ENCODE results near the gene CDCA7L.
A peak's percentile ranks its signal among the peaks of the same experiment; 100 is the strongest.

The CDCA7L gene

GRCh38 chr7:21946222-21946709 lies 567 bp upstream of the CDCA7L start:
- Histone ChIP-seq H3K27ac (ENCODE audit: extremely low read depth, low read depth, low read length) (peak overlapping the region; percentile 93), H3K36me3 (ENCODE audit: control insufficient read depth in 2 of 2, insufficient read depth in 1 of 2, low read length in 2 of 2) (no peaks in the 10 kb centered on the region), H3K9me3 (ENCODE audit: control insufficient read depth, insufficient read depth, low read depth, low read length) (no peaks in the 10 kb centered on the region), H3K4me3 (ENCODE audit: low read depth, low read length) (peak overlapping the region; percentile 85; the same call in 1 of the 2 replicates), H3K4me1 (ENCODE audit: control insufficient read depth, insufficient read depth, low read length) (peaks cover 45% of the 10 kb centered on the region)
- CTCF ChIA-PET, result interaction anchor here (0.8 kb wide), 1 partner anchor 16 kb away, joined by 3 read pairs; no protein-coding TSS in a partner anchor
- TF ChIP-seq BCL11A (tag by site-specific recombination; IDR thresholded peaks at IDR 0.05; ENCODE audit: low read depth), result no peak
- 0 out of 2 replicates have a peak, but pooled peaks have one; percentile 9 for TF ChIP-seq ZNF501 (tag by site-specific recombination; IDR thresholded peaks at IDR 0.05)
- peak; percentile 53; the same call in 1 of the 2 replicates for TF ChIP-seq OSR2 (tag by site-specific recombination; IDR thresholded peaks at IDR 0.05)
- TF ChIP-seq, protein P1, sequence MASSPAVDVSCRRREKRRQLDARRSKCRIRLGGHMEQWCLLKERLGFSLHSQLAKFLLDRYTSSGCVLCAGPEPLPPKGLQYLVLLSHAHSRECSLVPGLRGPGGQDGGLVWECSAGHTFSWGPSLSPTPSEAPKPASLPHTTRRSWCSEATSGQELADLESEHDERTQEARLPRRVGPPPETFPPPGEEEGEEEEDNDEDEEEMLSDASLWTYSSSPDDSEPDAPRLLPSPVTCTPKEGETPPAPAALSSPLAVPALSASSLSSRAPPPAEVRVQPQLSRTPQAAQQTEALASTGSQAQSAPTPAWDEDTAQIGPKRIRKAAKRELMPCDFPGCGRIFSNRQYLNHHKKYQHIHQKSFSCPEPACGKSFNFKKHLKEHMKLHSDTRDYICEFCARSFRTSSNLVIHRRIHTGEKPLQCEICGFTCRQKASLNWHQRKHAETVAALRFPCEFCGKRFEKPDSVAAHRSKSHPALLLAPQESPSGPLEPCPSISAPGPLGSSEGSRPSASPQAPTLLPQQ (tag by site-specific recombination; IDR thresholded peaks at IDR 0.05), result no peak; the same call in 1 of the 2 replicates
- peak; percentile 1; the same call in 1 of the 2 replicates for TF ChIP-seq ZBTB20 (tag by site-specific recombination; IDR thresholded peaks at IDR 0.05)
- TF ChIP-seq ZXDB (tag by site-specific recombination; IDR thresholded peaks at IDR 0.05), result 0 out of 2 replicates have a peak, but pooled peaks have one; percentile 11
- 0 out of 2 replicates have a peak, but pooled peaks have one; percentile 38 for TF ChIP-seq WT1 (tag by site-specific recombination; IDR thresholded peaks at IDR 0.05)
- TF ChIP-seq ZNF335 (tag by site-specific recombination; conservative IDR thresholded peaks at IDR 0.05), result peak; percentile 79
- TF ChIP-seq IKZF3 (tag by site-specific recombination; IDR thresholded peaks at IDR 0.05), result 0 out of 2 replicates have a peak, but pooled peaks have one; percentile 10
- 0 out of 2 replicates have a peak, but pooled peaks have one; percentile 29 for TF ChIP-seq ZNF629 (tag by site-specific recombination; IDR thresholded peaks at IDR 0.05)
- POLR2A ChIA-PET, result interaction anchor here (1.4 to 2.0 kb wide), 3 partner anchors 7 to 23 kb away, joined by 4 to 8 read pairs (median 7); no protein-coding TSS in a partner anchor

DNA sequence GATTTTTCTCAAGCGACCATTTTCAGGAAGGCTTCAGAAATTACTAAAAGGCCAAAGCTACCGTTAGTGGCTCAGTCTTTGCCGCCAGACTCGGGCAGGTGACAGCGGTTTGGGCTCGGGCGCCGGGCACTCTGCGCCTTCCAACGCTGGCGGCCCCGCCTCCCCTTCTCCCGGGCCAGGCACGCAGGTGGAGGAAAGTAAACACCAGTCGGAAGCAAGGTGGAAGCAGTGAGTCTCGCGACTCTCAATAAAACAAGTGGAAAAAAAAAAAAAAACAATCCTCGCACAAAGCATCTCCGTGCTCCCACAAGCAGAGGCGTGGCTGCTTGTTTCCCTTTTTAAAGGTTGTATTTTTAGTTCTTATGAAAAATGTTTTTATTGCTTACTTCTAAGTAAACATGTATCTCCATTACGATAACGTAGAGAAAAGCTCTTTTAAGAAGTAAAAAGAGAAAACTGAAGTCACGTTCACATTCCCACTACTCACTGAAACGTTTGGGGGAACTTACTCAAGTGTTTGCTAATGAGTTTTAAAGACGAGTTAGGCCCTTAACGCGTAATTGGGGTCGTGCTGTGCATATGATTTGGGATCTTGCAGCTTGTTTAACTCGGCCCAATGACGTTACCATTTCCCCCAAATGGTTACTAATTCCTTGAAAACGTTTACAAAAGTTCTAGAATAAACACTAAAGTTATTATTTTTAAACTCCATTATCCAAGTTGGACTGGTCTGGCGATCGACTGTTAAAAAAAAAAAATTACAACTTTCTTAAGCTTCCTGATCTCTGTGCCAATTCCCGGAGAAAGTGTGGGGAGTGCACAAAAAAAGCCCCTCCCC lies 864 bp downstream of the CDCA7L start:
- H3K4me3 ChIP-seq (ENCODE audit: low read depth, low read length), result peak overlapping the region; percentile 85
- no peaks in the 10 kb centered on the region for H3K36me3 ChIP-seq (ENCODE audit: control insufficient read depth in 2 of 2, insufficient read depth in 1 of 2, low read length in 2 of 2)
- POLR2A ChIA-PET, result interaction anchor here (0.6 to 2.0 kb wide), 7 partner anchors 9 to 1946 kb away, joined by 3 to 8 read pairs (median 3); no protein-coding TSS in a partner anchor
- H3K9me3 ChIP-seq (ENCODE audit: control insufficient read depth, insufficient read depth, low read depth, low read length), result no peaks in the 10 kb centered on the region
- CTCF ChIA-PET, result interaction anchor here (0.6 kb wide), 2 partner anchors 19 to 23 kb away, joined by 3 read pairs; no protein-coding TSS in a partner anchor
- TF ChIP-seq KLF10 (tag by site-specific recombination; IDR thresholded peaks at IDR 0.05) (no peak), TCF7L2 (IDR thresholded peaks at IDR 0.05; ENCODE audit: borderline replicate concordance, low read depth, low read length) (no peak), PRDM1 (tag by site-specific recombination; IDR thresholded peaks at IDR 0.05) (peak; percentile 31), ZBTB20 (tag by site-specific recombination; IDR thresholded peaks at IDR 0.05) (peak; percentile 59), ZNF416 (tag by site-specific recombination; IDR thresholded peaks at IDR 0.05) (no peak), ZBTB8A (tag by site-specific recombination; IDR thresholded peaks at IDR 0.05) (peak; percentile 93), ATF2 (tag by site-specific recombination; IDR thresholded peaks at IDR 0.05; ENCODE audit: low read depth) (peak; percentile 34; the same call in 1 of the 2 replicates), SP2 (tag by site-specific recombination; IDR thresholded peaks at IDR 0.05) (peak; percentile 2; the same call in 1 of the 2 replicates), ZNF549 (tag by site-specific recombination; IDR thresholded peaks at IDR 0.05) (no peak), ZNF510 (tag by site-specific recombination; IDR thresholded peaks at IDR 0.05; ENCODE audit: insufficient replicate concordance) (no peak), KLF9 (tag by site-specific recombination; IDR thresholded peaks at IDR 0.05; ENCODE audit: low read depth) (peak; percentile 34; the same call in 1 of the 2 replicates), WT1 (tag by site-specific recombination; IDR thresholded peaks at IDR 0.05) (0 out of 2 replicates have a peak, but pooled peaks have one; percentile 10)
- TF ChIP-seq, protein P2, sequence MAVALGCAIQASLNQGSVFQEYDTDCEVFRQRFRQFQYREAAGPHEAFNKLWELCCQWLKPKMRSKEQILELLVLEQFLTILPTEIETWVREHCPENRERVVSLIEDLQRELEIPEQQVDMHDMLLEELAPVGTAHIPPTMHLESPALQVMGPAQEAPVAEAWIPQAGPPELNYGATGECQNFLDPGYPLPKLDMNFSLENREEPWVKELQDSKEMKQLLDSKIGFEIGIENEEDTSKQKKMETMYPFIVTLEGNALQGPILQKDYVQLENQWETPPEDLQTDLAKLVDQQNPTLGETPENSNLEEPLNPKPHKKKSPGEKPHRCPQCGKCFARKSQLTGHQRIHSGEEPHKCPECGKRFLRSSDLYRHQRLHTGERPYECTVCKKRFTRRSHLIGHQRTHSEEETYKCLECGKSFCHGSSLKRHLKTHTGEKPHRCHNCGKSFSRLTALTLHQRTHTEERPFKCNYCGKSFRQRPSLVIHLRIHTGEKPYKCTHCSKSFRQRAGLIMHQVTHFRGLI (tag by site-specific recombination; IDR thresholded peaks at IDR 0.05), result 0 out of 2 replicates have a peak, but pooled peaks have one; percentile 63
- TF ChIP-seq, protein P3, sequence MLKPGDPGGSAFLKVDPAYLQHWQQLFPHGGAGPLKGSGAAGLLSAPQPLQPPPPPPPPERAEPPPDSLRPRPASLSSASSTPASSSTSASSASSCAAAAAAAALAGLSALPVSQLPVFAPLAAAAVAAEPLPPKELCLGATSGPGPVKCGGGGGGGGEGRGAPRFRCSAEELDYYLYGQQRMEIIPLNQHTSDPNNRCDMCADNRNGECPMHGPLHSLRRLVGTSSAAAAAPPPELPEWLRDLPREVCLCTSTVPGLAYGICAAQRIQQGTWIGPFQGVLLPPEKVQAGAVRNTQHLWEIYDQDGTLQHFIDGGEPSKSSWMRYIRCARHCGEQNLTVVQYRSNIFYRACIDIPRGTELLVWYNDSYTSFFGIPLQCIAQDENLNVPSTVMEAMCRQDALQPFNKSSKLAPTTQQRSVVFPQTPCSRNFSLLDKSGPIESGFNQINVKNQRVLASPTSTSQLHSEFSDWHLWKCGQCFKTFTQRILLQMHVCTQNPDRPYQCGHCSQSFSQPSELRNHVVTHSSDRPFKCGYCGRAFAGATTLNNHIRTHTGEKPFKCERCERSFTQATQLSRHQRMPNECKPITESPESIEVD (tag by site-specific recombination; IDR thresholded peaks at IDR 0.05), result peak; percentile 71
- peak overlapping the region; percentile 93 for H3K27ac ChIP-seq (ENCODE audit: extremely low read depth, low read depth, low read length)
- peaks cover 60% of the 10 kb centered on the region for H3K4me1 ChIP-seq (ENCODE audit: control insufficient read depth, insufficient read depth, low read length)
